Measurements from ENCODE around the gene CCNI2.

DNA sequence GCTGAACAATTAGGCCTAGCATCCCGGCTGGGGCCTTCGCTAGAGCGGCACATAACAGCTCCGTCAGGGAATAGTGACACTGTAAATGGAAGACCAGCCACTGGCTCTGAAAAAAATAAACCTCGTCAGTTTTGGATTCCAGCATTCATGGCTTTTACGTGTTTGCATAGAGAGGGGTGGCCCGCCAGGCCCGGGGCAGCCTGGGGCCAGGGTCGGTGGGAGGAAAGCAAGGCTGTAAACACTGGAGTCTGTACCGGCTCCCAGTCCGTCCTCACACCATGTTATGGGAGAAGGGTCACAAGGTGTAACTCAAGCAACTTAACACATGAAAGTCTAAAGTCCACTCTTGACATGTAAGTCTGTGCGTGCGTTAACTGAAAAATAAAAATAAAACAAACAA lies 11.2 kb downstream of the CCNI2 start:
- TF ChIP-seq CHD2 (IDR thresholded peaks at IDR 0.05; ENCODE audit: borderline replicate concordance, low read depth, low read length) (no peak), POLR2A (IDR thresholded peaks at IDR 0.05; ENCODE audit: low read depth, low read length) (no peak), YY1 (IDR thresholded peaks at IDR 0.05; ENCODE audit: low read depth, low read length) (no peak), DPF2 (IDR thresholded peaks at IDR 0.05) (no peak), EZH2 (IDR thresholded peaks at IDR 0.05; ENCODE audit: borderline replicate concordance, control insufficient read depth, low read depth, low read length) (no peak), JUND (IDR thresholded peaks at IDR 0.05; ENCODE audit: low read depth, low read length) (no peak), FOS (IDR thresholded peaks at IDR 0.05; ENCODE audit: borderline replicate concordance, extremely low read depth, insufficient read length) (no peak), RCOR1 (conservative IDR thresholded peaks at IDR 0.05; ENCODE audit: low read depth, low read length) (no peak)
- TF ChIP-seq, protein P1, sequence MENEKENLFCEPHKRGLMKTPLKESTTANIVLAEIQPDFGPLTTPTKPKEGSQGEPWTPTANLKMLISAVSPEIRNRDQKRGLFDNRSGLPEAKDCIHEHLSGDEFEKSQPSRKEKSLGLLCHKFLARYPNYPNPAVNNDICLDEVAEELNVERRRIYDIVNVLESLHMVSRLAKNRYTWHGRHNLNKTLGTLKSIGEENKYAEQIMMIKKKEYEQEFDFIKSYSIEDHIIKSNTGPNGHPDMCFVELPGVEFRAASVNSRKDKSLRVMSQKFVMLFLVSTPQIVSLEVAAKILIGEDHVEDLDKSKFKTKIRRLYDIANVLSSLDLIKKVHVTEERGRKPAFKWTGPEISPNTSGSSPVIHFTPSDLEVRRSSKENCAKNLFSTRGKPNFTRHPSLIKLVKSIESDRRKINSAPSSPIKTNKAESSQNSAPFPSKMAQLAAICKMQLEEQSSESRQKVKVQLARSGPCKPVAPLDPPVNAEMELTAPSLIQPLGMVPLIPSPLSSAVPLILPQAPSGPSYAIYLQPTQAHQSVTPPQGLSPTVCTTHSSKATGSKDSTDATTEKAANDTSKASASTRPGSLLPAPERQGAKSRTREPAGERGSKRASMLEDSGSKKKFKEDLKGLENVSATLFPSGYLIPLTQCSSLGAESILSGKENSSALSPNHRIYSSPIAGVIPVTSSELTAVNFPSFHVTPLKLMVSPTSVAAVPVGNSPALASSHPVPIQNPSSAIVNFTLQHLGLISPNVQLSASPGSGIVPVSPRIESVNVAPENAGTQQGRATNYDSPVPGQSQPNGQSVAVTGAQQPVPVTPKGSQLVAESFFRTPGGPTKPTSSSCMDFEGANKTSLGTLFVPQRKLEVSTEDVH (IDR thresholded peaks at IDR 0.05; ENCODE audit: low read depth, partially characterized antibody): no peak
- TF ChIP-seq, protein P2, sequence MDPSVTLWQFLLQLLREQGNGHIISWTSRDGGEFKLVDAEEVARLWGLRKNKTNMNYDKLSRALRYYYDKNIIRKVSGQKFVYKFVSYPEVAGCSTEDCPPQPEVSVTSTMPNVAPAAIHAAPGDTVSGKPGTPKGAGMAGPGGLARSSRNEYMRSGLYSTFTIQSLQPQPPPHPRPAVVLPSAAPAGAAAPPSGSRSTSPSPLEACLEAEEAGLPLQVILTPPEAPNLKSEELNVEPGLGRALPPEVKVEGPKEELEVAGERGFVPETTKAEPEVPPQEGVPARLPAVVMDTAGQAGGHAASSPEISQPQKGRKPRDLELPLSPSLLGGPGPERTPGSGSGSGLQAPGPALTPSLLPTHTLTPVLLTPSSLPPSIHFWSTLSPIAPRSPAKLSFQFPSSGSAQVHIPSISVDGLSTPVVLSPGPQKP (IDR thresholded peaks at IDR 0.05; ENCODE audit: low read depth, low read length): no peak
- TF ChIP-seq, protein P3, sequence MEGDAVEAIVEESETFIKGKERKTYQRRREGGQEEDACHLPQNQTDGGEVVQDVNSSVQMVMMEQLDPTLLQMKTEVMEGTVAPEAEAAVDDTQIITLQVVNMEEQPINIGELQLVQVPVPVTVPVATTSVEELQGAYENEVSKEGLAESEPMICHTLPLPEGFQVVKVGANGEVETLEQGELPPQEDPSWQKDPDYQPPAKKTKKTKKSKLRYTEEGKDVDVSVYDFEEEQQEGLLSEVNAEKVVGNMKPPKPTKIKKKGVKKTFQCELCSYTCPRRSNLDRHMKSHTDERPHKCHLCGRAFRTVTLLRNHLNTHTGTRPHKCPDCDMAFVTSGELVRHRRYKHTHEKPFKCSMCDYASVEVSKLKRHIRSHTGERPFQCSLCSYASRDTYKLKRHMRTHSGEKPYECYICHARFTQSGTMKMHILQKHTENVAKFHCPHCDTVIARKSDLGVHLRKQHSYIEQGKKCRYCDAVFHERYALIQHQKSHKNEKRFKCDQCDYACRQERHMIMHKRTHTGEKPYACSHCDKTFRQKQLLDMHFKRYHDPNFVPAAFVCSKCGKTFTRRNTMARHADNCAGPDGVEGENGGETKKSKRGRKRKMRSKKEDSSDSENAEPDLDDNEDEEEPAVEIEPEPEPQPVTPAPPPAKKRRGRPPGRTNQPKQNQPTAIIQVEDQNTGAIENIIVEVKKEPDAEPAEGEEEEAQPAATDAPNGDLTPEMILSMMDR (IDR thresholded peaks at IDR 0.05 in 2 of 3, conservative IDR thresholded peaks at IDR 0.05 in 1 of 3; ENCODE audit: control insufficient read depth in 2 of 3, extremely low read depth in 1 of 3, insufficient read depth in 1 of 3, low read depth in 3 of 3, low read length in 3 of 3): no peak
- TF ChIP-seq, protein P4, sequence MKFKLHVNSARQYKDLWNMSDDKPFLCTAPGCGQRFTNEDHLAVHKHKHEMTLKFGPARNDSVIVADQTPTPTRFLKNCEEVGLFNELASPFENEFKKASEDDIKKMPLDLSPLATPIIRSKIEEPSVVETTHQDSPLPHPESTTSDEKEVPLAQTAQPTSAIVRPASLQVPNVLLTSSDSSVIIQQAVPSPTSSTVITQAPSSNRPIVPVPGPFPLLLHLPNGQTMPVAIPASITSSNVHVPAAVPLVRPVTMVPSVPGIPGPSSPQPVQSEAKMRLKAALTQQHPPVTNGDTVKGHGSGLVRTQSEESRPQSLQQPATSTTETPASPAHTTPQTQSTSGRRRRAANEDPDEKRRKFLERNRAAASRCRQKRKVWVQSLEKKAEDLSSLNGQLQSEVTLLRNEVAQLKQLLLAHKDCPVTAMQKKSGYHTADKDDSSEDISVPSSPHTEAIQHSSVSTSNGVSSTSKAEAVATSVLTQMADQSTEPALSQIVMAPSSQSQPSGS (IDR thresholded peaks at IDR 0.05; ENCODE audit: low read length): no peak
- TF ChIP-seq, protein P5, sequence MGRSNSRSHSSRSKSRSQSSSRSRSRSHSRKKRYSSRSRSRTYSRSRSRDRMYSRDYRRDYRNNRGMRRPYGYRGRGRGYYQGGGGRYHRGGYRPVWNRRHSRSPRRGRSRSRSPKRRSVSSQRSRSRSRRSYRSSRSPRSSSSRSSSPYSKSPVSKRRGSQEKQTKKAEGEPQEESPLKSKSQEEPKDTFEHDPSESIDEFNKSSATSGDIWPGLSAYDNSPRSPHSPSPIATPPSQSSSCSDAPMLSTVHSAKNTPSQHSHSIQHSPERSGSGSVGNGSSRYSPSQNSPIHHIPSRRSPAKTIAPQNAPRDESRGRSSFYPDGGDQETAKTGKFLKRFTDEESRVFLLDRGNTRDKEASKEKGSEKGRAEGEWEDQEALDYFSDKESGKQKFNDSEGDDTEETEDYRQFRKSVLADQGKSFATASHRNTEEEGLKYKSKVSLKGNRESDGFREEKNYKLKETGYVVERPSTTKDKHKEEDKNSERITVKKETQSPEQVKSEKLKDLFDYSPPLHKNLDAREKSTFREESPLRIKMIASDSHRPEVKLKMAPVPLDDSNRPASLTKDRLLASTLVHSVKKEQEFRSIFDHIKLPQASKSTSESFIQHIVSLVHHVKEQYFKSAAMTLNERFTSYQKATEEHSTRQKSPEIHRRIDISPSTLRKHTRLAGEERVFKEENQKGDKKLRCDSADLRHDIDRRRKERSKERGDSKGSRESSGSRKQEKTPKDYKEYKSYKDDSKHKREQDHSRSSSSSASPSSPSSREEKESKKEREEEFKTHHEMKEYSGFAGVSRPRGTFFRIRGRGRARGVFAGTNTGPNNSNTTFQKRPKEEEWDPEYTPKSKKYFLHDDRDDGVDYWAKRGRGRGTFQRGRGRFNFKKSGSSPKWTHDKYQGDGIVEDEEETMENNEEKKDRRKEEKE (IDR thresholded peaks at IDR 0.05): no peak
